Heart left ventricle (tissue), 13 donors: ENCODE data around the gene PODNL1.

ENCODE experiments used
- POLR2A ChIP-seq, 2 donors: fragments of 450-650 bp; IDR thresholded peaks; one replicate each; pipeline ENCODE4 v1.6.1; 2017; ENCODE audit warnings: antibody characterized with exemption in 2 of 2, mild to moderate bottlenecking in 2 of 2, moderate library complexity in 2 of 2
- TF ChIP-seq, protein P1 (sequence below), 12 donors: fragments of 200-600 bp; sonication (generic) in 4 of 12; IDR thresholded peaks; one replicate each; pipeline versions ENCODE4 v1.5.0 to v1.8.0; 2018 to 2022; ENCODE audit warnings: antibody characterized with exemption in 12 of 12, mild to moderate bottlenecking in 5 of 12
- donor health status: ischemic (EF 13 %, LVEDD 7.1; RV severe dilation, severe dysfunction).
- donor health status: DM: no; HTN: yes; CAD: no.
- donor health status: DM: no; HTN: no; CAD: no.
- donor health status: ischemic (EF 25% LVEDD 6.9; RV normal size, moderate dysfunction).
- donor health status: ischemic (EF 25% LVEDD 5.7; RV mildly dilated, moderate dysfunction).
- donor health status: ischemic (EF 35%, LVEDD 5.7; RV mildly dilated, moderate dysfunction).
- donor health status: nonischemic (EF 11% LVEDD 7.7; RV severe dilation, severe dysfunction).
- donor health status: DM: yes; HTN: yes; CAD: no.
- donor health status: PGD.
- donor health status: ischemic (EF 29% LVEDD 5.4; RV normal size, mild dysfunction).
- donor health status: nonischemic (EF 23%, LVEDD 6.1; RV moderate dilation, normal function).

GRCh38 chr19:13985771-13986347 lies 47.6 kb upstream of the PODNL1 start:
- TF ChIP-seq, protein P1, sequence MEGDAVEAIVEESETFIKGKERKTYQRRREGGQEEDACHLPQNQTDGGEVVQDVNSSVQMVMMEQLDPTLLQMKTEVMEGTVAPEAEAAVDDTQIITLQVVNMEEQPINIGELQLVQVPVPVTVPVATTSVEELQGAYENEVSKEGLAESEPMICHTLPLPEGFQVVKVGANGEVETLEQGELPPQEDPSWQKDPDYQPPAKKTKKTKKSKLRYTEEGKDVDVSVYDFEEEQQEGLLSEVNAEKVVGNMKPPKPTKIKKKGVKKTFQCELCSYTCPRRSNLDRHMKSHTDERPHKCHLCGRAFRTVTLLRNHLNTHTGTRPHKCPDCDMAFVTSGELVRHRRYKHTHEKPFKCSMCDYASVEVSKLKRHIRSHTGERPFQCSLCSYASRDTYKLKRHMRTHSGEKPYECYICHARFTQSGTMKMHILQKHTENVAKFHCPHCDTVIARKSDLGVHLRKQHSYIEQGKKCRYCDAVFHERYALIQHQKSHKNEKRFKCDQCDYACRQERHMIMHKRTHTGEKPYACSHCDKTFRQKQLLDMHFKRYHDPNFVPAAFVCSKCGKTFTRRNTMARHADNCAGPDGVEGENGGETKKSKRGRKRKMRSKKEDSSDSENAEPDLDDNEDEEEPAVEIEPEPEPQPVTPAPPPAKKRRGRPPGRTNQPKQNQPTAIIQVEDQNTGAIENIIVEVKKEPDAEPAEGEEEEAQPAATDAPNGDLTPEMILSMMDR (IDR thresholded peaks at IDR 0.05): no peak
- TF ChIP-seq POLR2A (IDR thresholded peaks at IDR 0.05): no peak
